GM21390 (cell line): ENCODE results near the gene RAD54L2.
"Not testable (repeated sequence)": the region's sequence is repeated elsewhere in the genome, so short reads cannot be mapped to it uniquely, and the experiment has no call there.

Source experiments
- ATAC-seq: cut with Tn5 transposase; IDR thresholded peaks from one replicate; pipeline ENCODE4 v1.9.1; 2021; ENCODE audit not compliant: unreplicated experiment

The RAD54L2 gene, protein sequence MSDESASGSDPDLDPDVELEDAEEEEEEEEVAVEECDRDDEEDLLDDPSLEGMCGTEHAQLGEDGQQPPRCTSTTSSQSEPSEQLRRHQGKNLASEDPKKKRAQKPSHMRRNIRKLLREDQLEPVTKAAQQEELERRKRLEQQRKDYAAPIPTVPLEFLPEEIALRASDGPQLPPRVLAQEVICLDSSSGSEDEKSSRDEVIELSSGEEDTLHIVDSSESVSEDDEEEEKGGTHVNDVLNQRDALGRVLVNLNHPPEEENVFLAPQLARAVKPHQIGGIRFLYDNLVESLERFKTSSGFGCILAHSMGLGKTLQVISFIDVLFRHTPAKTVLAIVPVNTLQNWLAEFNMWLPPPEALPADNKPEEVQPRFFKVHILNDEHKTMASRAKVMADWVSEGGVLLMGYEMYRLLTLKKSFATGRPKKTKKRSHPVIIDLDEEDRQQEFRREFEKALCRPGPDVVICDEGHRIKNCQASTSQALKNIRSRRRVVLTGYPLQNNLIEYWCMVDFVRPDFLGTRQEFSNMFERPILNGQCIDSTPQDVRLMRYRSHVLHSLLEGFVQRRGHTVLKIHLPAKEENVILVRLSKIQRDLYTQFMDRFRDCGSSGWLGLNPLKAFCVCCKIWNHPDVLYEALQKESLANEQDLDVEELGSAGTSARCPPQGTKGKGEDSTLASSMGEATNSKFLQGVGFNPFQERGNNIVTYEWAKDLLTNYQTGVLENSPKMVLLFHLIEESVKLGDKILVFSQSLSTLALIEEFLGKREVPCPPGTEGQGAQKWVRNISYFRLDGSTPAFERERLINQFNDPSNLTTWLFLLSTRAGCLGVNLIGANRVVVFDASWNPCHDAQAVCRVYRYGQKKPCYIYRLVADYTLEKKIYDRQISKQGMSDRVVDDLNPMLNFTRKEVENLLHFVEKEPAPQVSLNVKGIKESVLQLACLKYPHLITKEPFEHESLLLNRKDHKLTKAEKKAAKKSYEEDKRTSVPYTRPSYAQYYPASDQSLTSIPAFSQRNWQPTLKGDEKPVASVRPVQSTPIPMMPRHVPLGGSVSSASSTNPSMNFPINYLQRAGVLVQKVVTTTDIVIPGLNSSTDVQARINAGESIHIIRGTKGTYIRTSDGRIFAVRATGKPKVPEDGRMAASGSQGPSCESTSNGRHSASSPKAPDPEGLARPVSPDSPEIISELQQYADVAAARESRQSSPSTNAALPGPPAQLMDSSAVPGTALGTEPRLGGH (N-terminal part only)

GRCh38 chr3:51538459-51539290 lies at the start of gene RAD54L2:
Gene RAD54L2 (plus strand): TSS chr3:51538719. CDS start chr3:51590421, 51,702 bp downstream.
- peak; percentile 75 for ATAC-seq

GRCh38 chr3:51498876-51499738 lies 39.4 kb upstream of the RAD54L2 start:
- ATAC-seq: peak; percentile 59

- ATAC-seq: no peak
These were observed 37.8 kb upstream of the RAD54L2 start for GRCh38 chr3:51500632-51501131.

DNA sequence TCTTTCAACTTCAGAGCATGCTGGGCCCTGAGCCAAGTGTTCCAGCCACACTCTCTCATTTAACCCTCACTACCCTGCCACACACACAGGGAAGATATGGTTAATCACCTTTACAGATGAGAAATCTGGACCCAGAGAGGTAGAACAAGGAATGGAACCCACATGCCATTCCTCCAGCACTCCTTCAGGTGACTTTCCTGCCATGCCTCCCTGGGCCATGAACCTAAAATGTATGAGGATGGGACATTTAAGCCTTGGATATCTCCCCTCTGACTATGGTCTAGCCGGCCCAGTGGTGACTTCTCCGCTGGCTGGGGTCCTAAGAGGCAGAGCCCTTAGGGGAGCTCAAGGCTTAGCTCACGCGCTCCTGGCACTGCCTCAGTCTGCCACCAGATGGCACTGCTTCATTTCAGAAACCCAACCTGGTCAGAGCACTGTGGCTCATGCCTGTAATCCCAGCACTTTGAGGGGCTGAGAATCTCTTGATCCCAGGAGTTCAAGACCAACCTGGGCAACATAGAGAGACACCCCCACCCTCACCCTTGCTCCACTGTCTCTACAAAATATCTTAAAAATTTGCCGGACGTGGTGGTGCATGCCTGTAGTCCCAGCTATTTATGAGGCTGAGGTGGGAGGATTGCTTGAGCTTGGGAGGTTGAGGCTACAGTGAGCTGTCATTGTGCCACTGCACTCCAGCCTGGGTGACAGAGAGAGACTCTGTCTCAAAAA lies 36.5 kb upstream of the RAD54L2 start:
- ATAC-seq: no peak

DNA sequence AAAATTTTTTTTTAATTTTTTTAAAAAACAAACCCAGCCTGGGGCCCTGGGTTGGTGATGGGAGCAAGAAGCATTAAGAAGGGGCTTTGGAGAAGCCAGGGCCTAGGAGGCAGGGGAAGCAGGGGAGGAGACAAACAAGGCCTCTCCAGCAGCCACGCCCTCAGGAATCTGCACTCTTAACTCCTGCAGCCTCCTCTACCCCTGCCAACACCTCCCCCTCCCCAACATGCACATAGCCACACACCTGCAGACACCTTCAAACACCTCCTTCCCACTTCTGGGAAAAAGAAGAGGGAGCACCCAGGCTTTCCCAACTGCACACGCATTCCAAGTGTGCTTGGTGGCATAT lies 36.0 kb upstream of the RAD54L2 start:
- ATAC-seq: no peak

GRCh38 chr3:51503007-51503406 lies 35.5 kb upstream of the RAD54L2 start:
- no peak for ATAC-seq

- ATAC-seq: no peak
These were observed 30.3 kb upstream of the RAD54L2 start for GRCh38 chr3:51508255-51508654.

GRCh38 chr3:51510996-51511395 lies 27.5 kb upstream of the RAD54L2 start:
- no peak for ATAC-seq

GRCh38 chr3:51514210-51514609 lies 24.3 kb upstream of the RAD54L2 start:
- ATAC-seq: no peak

- no peak for ATAC-seq
These were observed 18.7 kb upstream of the RAD54L2 start for GRCh38 chr3:51519848-51520247.

- ATAC-seq: not testable (repeated sequence)
These were observed 17.4 kb upstream of the RAD54L2 start for GRCh38 chr3:51520906-51521730.

GRCh38 chr3:51522273-51522962 lies 16.1 kb upstream of the RAD54L2 start:
- ATAC-seq: no peak

DNA sequence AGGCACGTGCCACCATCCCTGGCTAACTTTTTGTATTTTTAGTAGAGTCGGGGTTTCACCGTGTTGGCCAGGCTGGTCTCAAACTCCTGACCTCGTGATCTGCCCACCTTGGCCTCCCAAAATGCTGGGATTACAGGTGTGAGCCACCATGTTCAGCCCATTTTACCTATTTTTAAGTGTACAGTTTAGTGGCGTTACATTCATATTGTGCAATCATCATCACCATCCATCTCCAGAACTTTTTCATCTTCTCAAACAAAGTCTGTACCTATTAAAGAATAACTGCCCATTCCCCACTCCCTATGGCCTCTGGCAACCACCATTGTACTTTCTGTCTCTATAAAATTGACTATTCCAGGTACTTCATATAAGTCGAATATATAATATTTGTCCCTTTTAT lies 13.6 kb upstream of the RAD54L2 start:
- not testable (repeated sequence) for ATAC-seq

DNA sequence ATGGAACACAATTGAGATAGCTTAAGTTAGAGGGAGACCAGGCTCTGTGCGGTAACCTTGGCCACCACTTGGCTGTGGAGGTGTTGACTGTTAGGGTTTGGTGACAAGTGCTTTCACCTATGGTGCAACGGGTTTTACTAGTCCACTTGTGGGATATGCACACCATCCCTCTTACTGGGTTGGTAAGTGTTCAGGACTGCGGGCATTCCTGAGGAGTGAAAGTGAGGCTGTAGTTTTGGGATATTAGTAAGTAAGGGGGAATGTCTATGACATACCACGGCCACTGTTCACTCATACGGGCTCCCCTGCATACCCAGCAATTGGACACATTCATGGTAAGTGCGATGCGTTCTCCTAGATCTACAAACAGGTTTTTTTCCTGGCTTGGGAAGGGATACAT lies 8.0 kb upstream of the RAD54L2 start:
- ATAC-seq: no peak

DNA sequence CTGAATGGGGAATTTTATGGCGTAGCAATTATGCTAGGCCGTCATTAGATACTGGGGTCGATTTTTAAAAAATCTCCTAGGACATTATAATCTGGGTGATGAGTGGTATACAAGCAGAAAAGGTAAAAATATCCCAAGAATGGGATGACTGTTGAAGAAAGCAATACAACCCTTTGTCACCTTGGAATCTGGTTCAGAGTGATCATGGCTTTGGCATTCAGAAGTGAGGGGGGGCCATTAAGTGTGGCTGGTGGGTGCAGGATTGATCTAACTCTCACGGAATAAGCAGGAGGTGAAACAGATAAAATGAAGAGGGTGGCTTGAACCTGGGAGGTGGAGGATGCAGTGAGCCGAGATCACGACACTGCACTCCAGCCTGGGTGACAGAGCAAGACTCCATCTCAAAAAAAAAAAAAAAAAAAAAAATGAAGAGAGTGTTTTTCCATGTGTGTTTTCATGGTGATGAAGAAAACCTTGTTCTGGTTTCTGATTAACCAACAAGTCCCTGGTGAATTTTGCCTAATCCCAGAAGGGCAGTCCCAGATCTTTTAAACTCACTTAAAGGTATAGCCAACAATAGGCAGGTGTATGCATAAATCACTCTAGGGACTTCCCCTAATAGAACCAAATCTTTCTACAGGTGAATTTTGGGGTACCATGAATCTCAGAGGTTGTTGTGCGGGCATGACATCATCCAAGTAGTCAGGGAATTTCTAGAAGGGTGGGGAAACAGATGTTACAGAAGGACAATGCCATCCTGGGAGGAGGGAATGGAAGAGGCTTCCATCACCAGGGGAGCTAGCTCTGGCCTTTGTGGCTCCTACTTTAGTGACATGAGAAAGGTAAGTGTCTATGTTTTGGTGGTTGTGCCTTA lies 3.1 kb upstream of the RAD54L2 start:
- ATAC-seq: no peak

DNA sequence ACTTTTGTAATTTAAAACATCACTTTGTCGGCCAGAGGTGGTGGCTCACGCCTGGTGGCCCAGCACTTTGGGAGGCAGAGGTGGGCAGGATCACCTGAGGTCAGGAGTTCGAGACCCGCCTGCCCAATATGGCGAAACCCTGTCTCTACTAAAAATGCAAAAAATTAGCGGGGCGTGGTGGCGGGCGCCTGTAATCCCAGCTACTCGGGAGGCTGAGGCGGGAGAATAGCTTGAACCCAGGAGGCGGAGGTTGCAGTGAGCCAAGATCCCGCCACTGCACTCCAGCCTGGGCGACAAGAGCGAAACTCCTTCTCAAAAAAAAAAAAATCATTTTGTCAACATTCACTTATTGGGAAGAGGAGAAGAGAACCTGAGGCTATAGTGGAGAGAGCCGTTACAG lies 888 bp upstream of the RAD54L2 start:
- ATAC-seq: not testable (repeated sequence)
